Osteocyte (in vitro differentiated cells): ENCODE measurements around the gene ROS1. TPM values are rescaled to one million over a fixed set of nuclear protein-coding genes. Genes with fewer than 3 reads are reported as not detected.
A peak's percentile ranks its signal among the peaks of the same experiment; 100 is the strongest.
"Not testable (repeated sequence)": the region's sequence is repeated elsewhere in the genome, so short reads cannot be mapped to it uniquely, and the experiment has no call there.

Experiments
- DNase-seq: peaks from one replicate; pipeline ENCODE4 v3.0.0; 2021; ENCODE audit warnings: mixed read lengths; ENCODE audit not compliant: unreplicated experiment; ENCODE audit errors: extremely low spot score
- H3K27ac Mint-ChIP-seq: one replicate; pipeline ENCODE4 v1.8.0; 2021; ENCODE audit warnings: mild to moderate bottlenecking, mixed read lengths; ENCODE audit not compliant: unreplicated experiment
- H3K27me3 Mint-ChIP-seq: one replicate; pipeline ENCODE4 v1.8.0; 2021; ENCODE audit warnings: mixed read lengths; ENCODE audit not compliant: unreplicated experiment
- H3K36me3 Mint-ChIP-seq: one replicate; pipeline ENCODE4 v1.8.0; 2021; ENCODE audit warnings: mixed read lengths; ENCODE audit not compliant: unreplicated experiment
- H3K4me1 Mint-ChIP-seq: one replicate; pipeline ENCODE4 v1.8.0; 2021; ENCODE audit warnings: mixed read lengths; ENCODE audit not compliant: unreplicated experiment
- H3K4me3 Mint-ChIP-seq: one replicate; pipeline ENCODE4 v1.8.0; 2021; ENCODE audit warnings: mild to moderate bottlenecking, moderate library complexity, mixed read lengths; ENCODE audit not compliant: unreplicated experiment
- H3K9me3 Mint-ChIP-seq: one replicate; pipeline ENCODE4 v1.8.0; 2021; ENCODE audit warnings: mixed read lengths; ENCODE audit not compliant: unreplicated experiment
- CTCF ChIP-seq: fragments of 200-600 bp; sonication (generic); IDR thresholded peaks from 2 replicates; pipeline ENCODE4 v1.5.0; 2021; ENCODE audit warnings: antibody characterized with exemption, mild to moderate bottlenecking, moderate library complexity
- total RNA-seq: library from RNA; stranded (reverse); gene quantifications from 2 replicates; pipeline ENCODE4 v1.2.1, GENCODE V29; 2021

Gene ROS1
- total RNA-seq, 1 donor from 2014 or later, result not detected

- peak overlapping the region; percentile 2 for H3K27ac Mint-ChIP-seq
- TF ChIP-seq CTCF, result no peak
- no peak for DNase-seq
- H3K4me3 Mint-ChIP-seq, result no peak overlapping the region
- no peaks in the 10 kb centered on the region for H3K27me3 Mint-ChIP-seq
- no peaks in the 10 kb centered on the region for H3K9me3 Mint-ChIP-seq
- no peaks in the 10 kb centered on the region for H3K36me3 Mint-ChIP-seq
- peaks cover 36% of the 10 kb centered on the region for H3K4me1 Mint-ChIP-seq
These were observed 22.3 kb upstream of the ROS1 start for GRCh38 chr6:117448011-117448410.

- H3K27ac Mint-ChIP-seq, result no peak overlapping the region
- no peak for DNase-seq
- no peaks in the 10 kb centered on the region for H3K27me3 Mint-ChIP-seq
- no peak overlapping the region for H3K4me3 Mint-ChIP-seq
- H3K4me1 Mint-ChIP-seq, result peaks cover 36% of the 10 kb centered on the region
- H3K36me3 Mint-ChIP-seq, result no peaks in the 10 kb centered on the region
- TF ChIP-seq CTCF, result no peak
- H3K9me3 Mint-ChIP-seq, result no peaks in the 10 kb centered on the region
These were observed 21.1 kb upstream of the ROS1 start for GRCh38 chr6:117446861-117447260.

- H3K9me3 Mint-ChIP-seq, result no peaks in the 10 kb centered on the region
- H3K36me3 Mint-ChIP-seq, result no peaks in the 10 kb centered on the region
- DNase-seq, result no peak
- no peak for TF ChIP-seq CTCF
- no peak overlapping the region for H3K4me3 Mint-ChIP-seq
- no peak overlapping the region for H3K27ac Mint-ChIP-seq
- H3K27me3 Mint-ChIP-seq, result no peaks in the 10 kb centered on the region
- H3K4me1 Mint-ChIP-seq, result peaks cover 29% of the 10 kb centered on the region
These were observed 18.9 kb upstream of the ROS1 start for GRCh38 chr6:117444600-117444999.

- not testable (repeated sequence) for DNase-seq, H3K36me3 Mint-ChIP-seq, H3K4me3 Mint-ChIP-seq, H3K9me3 Mint-ChIP-seq, H3K27me3 Mint-ChIP-seq, H3K4me1 Mint-ChIP-seq, H3K27ac Mint-ChIP-seq
These were observed 16.6 kb upstream of the ROS1 start for GRCh38 chr6:117442313-117442712.

GRCh38 chr6:117441824-117442264 lies 16.1 kb upstream of the ROS1 start:
- Mint-ChIP-seq H3K4me3 (no peak overlapping the region), H3K9me3 (no peaks in the 10 kb centered on the region), H3K27me3 (no peaks in the 10 kb centered on the region), H3K27ac (no peak overlapping the region), H3K4me1 (peaks cover 5% of the 10 kb centered on the region), H3K36me3 (no peaks in the 10 kb centered on the region)
- TF ChIP-seq CTCF, result no peak
- DNase-seq, result no peak
